Transverse colon (tissue), 3 donors: ENCODE measurements around the gene TRIM14.

Experiments used
- CTCF ChIP-seq, 5 experiments: fragments of 200-600 bp in 3 of 5; fragments of 450-650 bp in 2 of 5; sonication (generic) in 3 of 5; IDR thresholded peaks; 1 replicate in 2 of 5; 2 replicates in 3 of 5; pipeline ENCODE4 v1.5.1; 2016 to 2017; ENCODE audit warnings: antibody characterized with exemption in 5 of 5, inconsistent platforms in 3 of 5, mild to moderate bottlenecking in 2 of 5, moderate library complexity in 1 of 5
- EP300 ChIP-seq: sonication (generic); formaldehyde crosslinking; IDR thresholded peaks from one replicate; pipeline ENCODE4 v1.6.1; 2017; ENCODE audit warnings: antibody characterized with exemption, low read depth
- POLR2A ChIP-seq: fragments of 450-650 bp; IDR thresholded peaks from one replicate; pipeline ENCODE4 v1.6.1; 2016; ENCODE audit warnings: antibody characterized with exemption, mild to moderate bottlenecking, moderate library complexity

- TF ChIP-seq EP300 (no peak), CTCF (IDR thresholded peaks at IDR 0.05) (no peak), POLR2A (no peak)
Observed at GRCh38 chr9:98047002-98047401, 72.0 kb downstream of the TRIM14 start.
